GM19238 (cell line): Measurements from ENCODE around the gene HCN3.
"Not testable (repeated sequence)": the region's sequence is repeated elsewhere in the genome, so short reads cannot be mapped to it uniquely, and the experiment has no call there.

Experiments used
- DNase-seq: peaks from one replicate; pipeline ENCODE4 v3.0.0; 2011; ENCODE audit warnings: low spot score; ENCODE audit not compliant: insufficient read length

Gene HCN3

GRCh38 chr1:155277070-155277901 is at the start of gene HCN3:
TSS of gene HCN3 (plus strand) at chr1:155277463. CDS start at chr1:155277591, 128 bp downstream.
- DNase-seq = peak; percentile 98

- no peak for DNase-seq
These were observed 49.2 kb upstream of the HCN3 start for GRCh38 chr1:155228096-155228427.

DNA sequence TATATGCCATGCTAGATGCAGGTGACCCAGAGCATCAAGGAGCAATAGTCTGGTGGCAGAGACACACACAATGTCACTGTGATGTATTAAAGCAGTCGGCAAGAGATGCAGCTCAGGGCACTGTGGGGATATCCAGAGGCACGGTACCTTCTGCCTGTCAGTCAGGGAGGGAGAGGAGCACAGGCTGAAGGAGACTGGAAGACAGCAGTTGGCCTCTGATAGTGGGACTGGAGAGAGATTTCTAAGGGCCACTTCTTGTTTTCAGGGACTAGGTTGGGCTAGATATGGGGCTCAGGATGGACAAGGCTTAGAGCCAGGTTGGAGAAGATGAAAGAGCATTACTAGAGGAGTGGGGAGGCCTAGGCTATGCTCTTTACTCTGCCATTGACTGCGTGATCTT is 46.0 kb upstream of the HCN3 start:
- not testable (repeated sequence) for DNase-seq

- not testable (repeated sequence) for DNase-seq
These were observed 45.0 kb upstream of the HCN3 start for GRCh38 chr1:155232001-155232978.

- not testable (repeated sequence) for DNase-seq
These were observed 43.8 kb upstream of the HCN3 start for GRCh38 chr1:155233502-155233901.

- not testable (repeated sequence) for DNase-seq
These were observed 41.9 kb upstream of the HCN3 start for GRCh38 chr1:155235375-155235774.

DNA sequence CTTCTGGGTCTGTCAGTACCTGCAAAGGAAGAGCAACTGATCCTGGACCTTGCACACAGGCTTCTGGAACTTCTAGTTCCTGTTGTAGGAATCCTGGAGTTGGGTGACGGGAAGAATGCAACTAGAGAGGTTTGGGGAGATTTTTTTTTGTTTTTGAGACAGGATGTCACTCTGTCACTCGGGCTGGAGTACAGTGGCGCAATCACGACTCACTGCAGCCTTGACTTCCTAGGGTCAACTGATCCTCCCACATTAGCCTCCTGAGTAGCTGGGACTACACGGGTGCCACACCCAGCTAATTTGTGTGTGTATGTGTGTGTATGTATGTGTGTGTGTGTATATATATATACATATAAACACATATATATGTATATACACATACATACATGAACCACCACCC is 40.8 kb upstream of the HCN3 start:
- DNase-seq = no peak

DNA sequence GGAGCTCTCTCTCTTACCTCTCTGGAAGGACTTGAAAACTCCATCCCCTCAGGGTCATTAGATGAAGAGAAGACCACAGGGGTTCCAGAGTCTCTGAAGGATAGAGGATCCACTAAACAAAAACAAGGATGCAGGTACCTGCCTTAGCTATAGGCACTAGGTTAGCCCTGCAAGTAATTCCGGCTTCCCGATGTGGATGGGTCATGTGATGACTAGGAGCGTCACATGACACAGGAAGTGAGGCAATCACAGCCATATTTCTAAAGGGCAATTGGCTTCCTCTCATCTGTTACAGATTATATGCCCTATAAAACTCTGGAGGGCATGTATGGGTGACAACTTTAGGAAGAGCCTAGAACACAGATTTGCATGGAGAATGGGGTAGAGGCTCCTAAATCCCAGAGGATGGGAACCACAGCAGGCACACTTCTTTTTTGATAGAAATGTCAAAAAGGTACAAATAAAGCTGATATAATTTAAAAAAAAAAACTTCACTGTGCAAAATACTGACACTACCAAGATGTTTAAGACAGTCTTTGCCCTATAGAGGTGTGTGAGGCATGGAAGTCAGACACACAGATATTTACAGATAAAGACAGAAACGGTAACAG is 36.1 kb upstream of the HCN3 start:
- peak; percentile 67 for DNase-seq

GRCh38 chr1:155241841-155242264 is 35.4 kb upstream of the HCN3 start:
- no peak for DNase-seq

- no peak for DNase-seq
These were observed 34.4 kb upstream of the HCN3 start for GRCh38 chr1:155242805-155243358.

DNA sequence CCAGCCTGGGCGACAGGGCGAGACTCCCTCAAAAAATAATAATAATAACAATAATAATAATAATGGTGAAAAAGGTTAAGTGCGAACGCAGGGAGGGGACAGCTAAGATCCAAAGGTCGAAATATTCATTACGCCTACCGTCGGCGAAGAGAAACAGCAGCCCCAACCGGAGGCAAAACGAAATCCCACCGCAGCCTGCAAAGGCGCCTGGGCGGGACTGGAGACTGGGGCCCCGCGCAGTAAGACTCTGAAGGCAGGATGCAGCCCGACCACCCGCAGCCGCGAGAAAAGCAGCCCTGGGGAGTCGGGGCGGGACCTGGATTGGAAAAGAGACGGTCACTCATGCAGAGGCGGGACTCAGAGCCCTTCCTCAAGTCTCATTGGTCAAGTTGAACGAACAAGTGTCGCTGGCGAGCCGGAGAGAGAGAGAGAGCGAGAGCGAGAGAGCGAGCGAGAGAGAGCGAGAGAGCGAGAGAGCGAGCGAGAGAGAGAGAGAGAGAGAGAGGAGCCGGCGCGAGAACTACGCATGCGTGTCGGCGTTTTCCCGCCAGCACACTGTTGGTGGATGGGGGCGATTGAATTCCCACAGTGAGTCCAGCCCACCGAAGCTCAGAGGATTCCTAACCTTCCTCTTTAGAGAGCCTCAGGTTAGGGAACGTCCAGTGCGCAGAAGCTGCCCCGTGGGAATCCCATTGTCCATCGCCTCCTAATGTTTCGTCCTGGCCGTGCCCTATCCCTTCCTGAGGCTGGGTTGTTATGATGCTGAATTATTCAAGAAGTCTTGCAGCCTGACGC is 32.7 kb upstream of the HCN3 start:
- DNase-seq = peak; percentile 96

DNA sequence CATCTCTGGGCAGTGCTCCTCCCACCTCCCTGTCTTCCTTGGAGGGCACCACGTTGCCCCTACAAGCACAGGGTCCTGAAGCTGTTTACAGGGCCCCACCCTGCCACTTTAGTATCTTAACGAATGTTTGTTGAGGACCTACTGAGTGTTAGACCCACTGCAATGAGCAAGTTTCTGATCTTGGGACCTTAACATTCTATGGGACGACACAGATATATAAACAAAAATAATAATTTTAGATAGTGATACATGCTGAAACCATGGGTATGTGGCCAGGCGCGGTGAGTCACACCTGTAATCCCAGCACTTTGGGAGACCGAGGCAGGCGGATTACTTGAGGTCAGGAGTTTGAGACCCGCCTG is 32.1 kb upstream of the HCN3 start:
- DNase-seq = no peak

DNA sequence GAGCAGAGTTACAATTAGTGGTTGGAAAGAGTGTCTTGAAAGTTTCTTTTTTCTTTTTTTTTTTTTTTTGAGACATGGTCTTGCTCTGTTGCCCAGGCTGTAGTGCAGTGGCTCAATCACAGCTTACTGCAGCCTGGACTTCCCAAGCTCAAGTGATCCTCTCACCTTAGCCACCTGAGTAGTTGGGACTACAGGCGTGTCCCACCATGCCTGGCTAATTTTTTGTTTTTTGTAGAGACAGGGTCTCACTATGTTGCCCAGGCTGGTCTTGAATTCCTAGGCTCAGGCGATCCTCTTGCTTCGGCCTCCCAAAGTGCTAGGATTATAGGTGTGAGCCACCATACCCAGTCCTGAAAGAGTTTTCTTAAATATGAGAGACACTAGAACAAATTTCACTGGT is 30.5 kb upstream of the HCN3 start:
- not testable (repeated sequence) for DNase-seq

GRCh38 chr1:155247667-155248553 is 29.4 kb upstream of the HCN3 start:
- no peak for DNase-seq

- no peak for DNase-seq
These were observed 27.0 kb upstream of the HCN3 start for GRCh38 chr1:155250246-155250632.

GRCh38 chr1:155250633-155251449 is 26.4 kb upstream of the HCN3 start:
- DNase-seq = peak; percentile 98

GRCh38 chr1:155251566-155251965 is 25.7 kb upstream of the HCN3 start:
- DNase-seq = no peak

DNA sequence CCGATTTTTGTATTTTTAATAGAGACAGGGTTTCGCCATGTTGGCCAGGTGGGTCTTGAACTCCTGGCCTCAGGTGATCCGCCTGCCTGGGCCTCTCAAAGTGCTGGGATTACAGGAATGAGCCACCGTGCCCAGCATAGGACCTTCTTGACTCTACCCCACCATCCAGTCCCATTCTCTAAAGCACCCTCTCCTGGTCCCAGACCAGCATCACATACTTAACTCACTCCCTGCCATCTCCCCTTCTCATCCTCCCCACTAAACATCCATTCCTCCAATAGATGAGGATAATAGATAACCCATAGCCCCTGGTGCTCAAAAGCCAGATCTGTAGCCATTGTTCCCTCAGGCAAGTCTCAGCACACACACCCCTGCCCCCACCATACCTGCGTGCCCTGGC is 24.1 kb upstream of the HCN3 start:
- no peak for DNase-seq

DNA sequence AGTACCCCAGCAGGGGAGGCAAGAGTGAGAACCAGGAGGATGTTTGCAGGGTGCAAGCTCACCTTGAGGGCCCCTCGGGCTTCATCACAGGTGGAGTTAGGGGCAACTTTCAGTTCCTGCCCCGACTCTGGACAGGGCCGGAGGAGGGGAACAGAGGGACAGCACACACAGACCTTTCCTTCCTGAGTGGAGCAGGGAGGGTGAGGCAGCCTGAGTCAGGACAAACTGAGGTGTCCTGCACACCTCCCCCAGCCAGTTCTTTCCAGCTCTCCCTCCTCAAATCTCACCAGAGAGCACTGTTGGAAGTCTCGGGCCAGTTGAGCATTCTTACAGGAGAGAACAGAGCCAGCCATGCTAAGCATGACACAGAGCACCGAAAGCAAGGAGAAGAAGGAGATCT is 23.5 kb upstream of the HCN3 start:
- no peak for DNase-seq
